PC-3 (cell line): ENCODE measurements around the gene UGT2B10. TPM values are rescaled to one million over a fixed set of nuclear protein-coding genes. Genes with fewer than 3 reads are reported as not detected.

Experiments
- ATAC-seq: fragments of 200-7000 bp; cut with Tn5 transposase; 2 replicates; pipeline ENCODE4 v1.9.1; 2020; ENCODE audit warnings: mild to moderate bottlenecking, moderate library complexity
- BruUV-seq: library from RNA; stranded (reverse); fragments of 400-500 nt; replicated peaks from 2 replicates; lab custom pipeline; 2021; lab: Mats Ljungman, UMichigan
- CTCF ChIA-PET: fragments of 300-600 bp; sonication (Branson Sonifier 250); formaldehyde crosslinking; loops from one replicate; lab custom pipeline; 2022; ENCODE audit warnings: antibody characterized with exemption; lab: Charles Lee
- POLR2A ChIA-PET: fragments of 300-600 bp; sonication (Branson Sonifier 250); formaldehyde crosslinking; loops from one replicate; lab custom pipeline; 2022; ENCODE audit warnings: antibody characterized with exemption; ENCODE audit not compliant: unreplicated experiment; lab: Charles Lee
- DNase-seq: peaks from one replicate; pipeline ENCODE4 v3.0.0-alpha.2; 2015
- H2AFZ ChIP-seq: fragments of 300-600 bp; sonication (generic); 2 replicates; pipeline ENCODE4 v1.6.0; 2016; ENCODE audit warnings: antibody characterized with exemption, low read length
- H3F3A ChIP-seq: fragments of 300-600 bp; sonication (generic); one replicate; pipeline ENCODE4 v1.6.0; 2017; ENCODE audit warnings: antibody characterized with exemption, low read length, control low read depth, mild to moderate bottlenecking; ENCODE audit not compliant: unreplicated experiment
- H3K27ac ChIP-seq: fragments of 300-600 bp; sonication (generic); 2 replicates; pipeline ENCODE4 v1.5.1; 2016; ENCODE audit warnings: mild to moderate bottlenecking, low read length
- H3K27me3 ChIP-seq: fragments of 300-600 bp; sonication (generic); 2 replicates; pipeline ENCODE4 v1.6.1; 2016; ENCODE audit warnings: low read length, mixed read lengths
- H3K36me3 ChIP-seq: fragments of 300-600 bp; sonication (generic); 2 replicates; pipeline ENCODE4 v1.6.1; 2016; ENCODE audit warnings: low read depth, mixed run types, low read length, mixed read lengths
- H3K4me1 ChIP-seq: fragments of 300-600 bp; sonication (generic); 2 replicates; pipeline ENCODE4 v1.5.1; 2016; ENCODE audit warnings: low read length; ENCODE audit not compliant: insufficient read depth
- H3K4me2 ChIP-seq: fragments of 300-600 bp; sonication (generic); 2 replicates; pipeline ENCODE4 v1.6.0; 2016; ENCODE audit warnings: low read length
- H3K4me3 ChIP-seq: fragments of 300-600 bp; sonication (generic); 2 replicates; pipeline ENCODE4 v1.5.1; 2016; ENCODE audit warnings: mild to moderate bottlenecking, low read length, mixed read lengths
- H3K79me2 ChIP-seq: fragments of 300-600 bp; sonication (generic); 2 replicates; pipeline ENCODE4 v1.6.1; 2017; ENCODE audit warnings: low read length, mixed read lengths
- H3K9ac ChIP-seq: fragments of 300-600 bp; sonication (generic); 2 replicates; pipeline ENCODE4 v1.6.0; 2016; ENCODE audit warnings: mild to moderate bottlenecking, low read length
- H3K9me2 ChIP-seq: fragments of 300-600 bp; sonication (generic); replicated peaks from 2 replicates; pipeline ENCODE4 v1.6.1; 2016; ENCODE audit warnings: mixed run types, low read length, mixed read lengths
- H3K9me3 ChIP-seq: fragments of 300-600 bp; sonication (generic); 2 replicates; pipeline ENCODE4 v1.6.1; 2016; ENCODE audit warnings: low read length, mixed read lengths
- H4K20me1 ChIP-seq: fragments of 300-600 bp; sonication (generic); 2 replicates; pipeline ENCODE4 v1.6.1; 2016; ENCODE audit warnings: low read length, mixed read lengths
- EZH2 ChIP-seq: fragments of 300-600 bp; sonication (generic); IDR thresholded peaks from one replicate; pipeline ENCODE4 v1.6.1; 2017; ENCODE audit warnings: antibody characterized with exemption, mild to moderate bottlenecking, low read length; ENCODE audit not compliant: unreplicated experiment
- EZH2phosphoT487 ChIP-seq: fragments of 300-600 bp; sonication (generic); IDR thresholded peaks from 2 replicates; pipeline ENCODE4 v1.6.1; 2018; ENCODE audit warnings: mild to moderate bottlenecking, antibody characterized with exemption, low read length, borderline replicate concordance
- intact Hi-C: fragments of 100-400 bp; cut with micrococcal nuclease; formaldehyde crosslinking; loops from 2 replicates; pipeline ENCODE4 v1.9.0; 2023
- total RNA-seq: library from RNA; depleted of rRNA; stranded (reverse); fragments of >200 nt; gene quantifications from 2 replicates; pipeline ENCODE4 v1.2.3, GENCODE V29; 2014
- TF ChIP-seq, protein P1 (sequence below): fragments of 300-600 bp; sonication (generic); conservative IDR thresholded peaks from 2 replicates; pipeline ENCODE4 v1.5.1; 2017; ENCODE audit warnings: antibody characterized with exemption, low read depth, mild to moderate bottlenecking, low read length

The UGT2B10 gene
- total RNA-seq, 1 experiment from 2014 or later = not detected

GRCh38 chr4:68861057-68861456 is 45.3 kb downstream of the UGT2B10 start:
- ChIA-PET CTCF (no interaction called here), POLR2A (no interaction called here)
- H4K20me1 ChIP-seq = no peaks in the 10 kb centered on the region
- no peaks in the 10 kb centered on the region for H3K9me3 ChIP-seq
- BruUV-seq = no TSS peak
- no peaks in the 10 kb centered on the region for H3F3A ChIP-seq
- no peak overlapping the region for H3K4me3 ChIP-seq
- intact Hi-C loops = loop anchor here (10.0 kb wide), 1 partner anchor 206 kb away; no protein-coding TSS in a partner anchor
- no peaks in the 10 kb centered on the region for H3K27me3 ChIP-seq
- no peak for TF ChIP-seq EZH2
- no peak for TF ChIP-seq EZH2phosphoT487
- TF ChIP-seq, protein P1, sequence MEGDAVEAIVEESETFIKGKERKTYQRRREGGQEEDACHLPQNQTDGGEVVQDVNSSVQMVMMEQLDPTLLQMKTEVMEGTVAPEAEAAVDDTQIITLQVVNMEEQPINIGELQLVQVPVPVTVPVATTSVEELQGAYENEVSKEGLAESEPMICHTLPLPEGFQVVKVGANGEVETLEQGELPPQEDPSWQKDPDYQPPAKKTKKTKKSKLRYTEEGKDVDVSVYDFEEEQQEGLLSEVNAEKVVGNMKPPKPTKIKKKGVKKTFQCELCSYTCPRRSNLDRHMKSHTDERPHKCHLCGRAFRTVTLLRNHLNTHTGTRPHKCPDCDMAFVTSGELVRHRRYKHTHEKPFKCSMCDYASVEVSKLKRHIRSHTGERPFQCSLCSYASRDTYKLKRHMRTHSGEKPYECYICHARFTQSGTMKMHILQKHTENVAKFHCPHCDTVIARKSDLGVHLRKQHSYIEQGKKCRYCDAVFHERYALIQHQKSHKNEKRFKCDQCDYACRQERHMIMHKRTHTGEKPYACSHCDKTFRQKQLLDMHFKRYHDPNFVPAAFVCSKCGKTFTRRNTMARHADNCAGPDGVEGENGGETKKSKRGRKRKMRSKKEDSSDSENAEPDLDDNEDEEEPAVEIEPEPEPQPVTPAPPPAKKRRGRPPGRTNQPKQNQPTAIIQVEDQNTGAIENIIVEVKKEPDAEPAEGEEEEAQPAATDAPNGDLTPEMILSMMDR = no peak
- H2AFZ ChIP-seq = no peak overlapping the region
- H3K27ac ChIP-seq = no peak overlapping the region
- H3K9me2 ChIP-seq = no peaks in the 10 kb centered on the region
- no peaks in the 10 kb centered on the region for H3K79me2 ChIP-seq
- H3K36me3 ChIP-seq = no peaks in the 10 kb centered on the region
- DNase-seq (no peak), ATAC-seq (no peak)
- peaks cover 21% of the 10 kb centered on the region for H3K4me1 ChIP-seq
- H3K9ac ChIP-seq = no peak overlapping the region
- H3K4me2 ChIP-seq = no peak overlapping the region

GRCh38 chr4:68864438-68865187 is 48.8 kb downstream of the UGT2B10 start:
- POLR2A ChIA-PET = interaction anchor here (0.6 kb wide), 2 partner anchors 90 to 120 kb away, joined by 4 to 6 read pairs; no protein-coding TSS in a partner anchor
- DNase-seq (peak; percentile 48), ATAC-seq (peak; percentile 71)

DNA sequence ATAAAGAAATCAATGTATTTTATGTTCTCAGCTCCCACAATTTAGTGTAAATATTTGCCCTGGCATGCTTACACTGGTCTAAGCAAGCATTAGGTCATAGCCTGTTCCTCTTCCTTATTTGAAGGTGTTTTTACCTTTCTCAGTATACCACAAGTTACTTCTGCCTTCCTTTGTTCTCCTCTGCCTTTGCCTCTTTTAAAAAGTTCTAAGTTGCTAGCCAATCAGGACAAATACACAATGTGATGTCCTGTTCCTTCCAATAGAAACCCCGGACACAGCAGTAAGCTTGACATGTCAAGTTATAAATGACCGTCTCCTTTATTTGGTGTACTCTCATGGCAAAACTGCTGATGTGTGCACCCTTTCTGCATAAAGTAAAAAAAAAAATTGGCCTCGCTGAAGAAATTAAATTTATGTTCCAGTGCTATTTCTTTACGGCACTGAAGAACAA is 49.4 kb downstream of the UGT2B10 start:
- H3K27ac ChIP-seq = peak overlapping the region; percentile 42
- H3K9me2 ChIP-seq = no peaks in the 10 kb centered on the region
- no TSS peak for BruUV-seq
- ChIA-PET POLR2A (interaction anchor here (0.7 kb wide), 1 partner anchor 153 kb away, joined by 5 read pairs; no protein-coding TSS in a partner anchor), CTCF (no interaction called here)
- no peaks in the 10 kb centered on the region for H3K27me3 ChIP-seq
- peaks cover 21% of the 10 kb centered on the region for H3K4me1 ChIP-seq
- no peaks in the 10 kb centered on the region for H3K36me3 ChIP-seq
- no peaks in the 10 kb centered on the region for H3F3A ChIP-seq
- ATAC-seq (peak; percentile 77), DNase-seq (peak; percentile 80)
- H3K9ac ChIP-seq = no peak overlapping the region
- no peaks in the 10 kb centered on the region for H3K9me3 ChIP-seq
- no peaks in the 10 kb centered on the region for H4K20me1 ChIP-seq
- peak overlapping the region; percentile 60 for H3K4me2 ChIP-seq
- intact Hi-C loops = loop anchor here (2.0 to 10.0 kb wide), 2 partner anchors 116 to 210 kb away; no protein-coding TSS in a partner anchor
- no peak overlapping the region for H3K4me3 ChIP-seq
- peak overlapping the region; percentile 49 for H2AFZ ChIP-seq
- no peaks in the 10 kb centered on the region for H3K79me2 ChIP-seq
- TF ChIP-seq EZH2 (no peak), EZH2phosphoT487 (no peak)
- TF ChIP-seq, protein P1 = no peak

More at GRCh38 chr4:68864438-68865187, 48.8 kb downstream of the UGT2B10 start:
- intact Hi-C loops = loop anchor here (2.0 to 10.0 kb wide), 2 partner anchors 116 to 210 kb away; no protein-coding TSS in a partner anchor
- no peaks in the 10 kb centered on the region for H3K9me3 ChIP-seq
- no TSS peak for BruUV-seq
- no peaks in the 10 kb centered on the region for H3K79me2 ChIP-seq
- H3F3A ChIP-seq = no peaks in the 10 kb centered on the region
- H3K4me1 ChIP-seq = peaks cover 21% of the 10 kb centered on the region
- H3K9me2 ChIP-seq = no peaks in the 10 kb centered on the region
- H3K27ac ChIP-seq = peak overlapping the region; percentile 42
- peak overlapping the region; percentile 60 for H3K4me2 ChIP-seq
- peak overlapping the region; percentile 49 for H2AFZ ChIP-seq
- no peak for TF ChIP-seq EZH2
- H3K36me3 ChIP-seq = no peaks in the 10 kb centered on the region
- no peak overlapping the region for H3K4me3 ChIP-seq
- CTCF ChIA-PET = interaction anchor here (0.6 kb wide), 1 partner anchor 329 kb away, joined by 3 read pairs; no protein-coding TSS in a partner anchor
- H4K20me1 ChIP-seq = no peaks in the 10 kb centered on the region
- no peak overlapping the region for H3K9ac ChIP-seq
- no peaks in the 10 kb centered on the region for H3K27me3 ChIP-seq
